K562 (cell line): ENCODE data around the gene TYW5.

ENCODE experiments used
- DPF2 ChIP-seq: fragments of 450-650 bp; IDR thresholded peaks from 2 replicates; pipeline ENCODE4 v1.6.1; 2016
- ESRRA ChIP-seq: fragments of 450-650 bp; IDR thresholded peaks from 2 replicates; pipeline ENCODE4 v1.6.1; 2014; ENCODE audit warnings: low read depth, mild to moderate bottlenecking, moderate library complexity, borderline replicate concordance
- MXI1 ChIP-seq: IDR thresholded peaks from 2 replicates; pipeline ENCODE4 v1.6.1; 2011; ENCODE audit warnings: low read depth, mild to moderate bottlenecking, improper control_type of control experiment, low read length
- NCOA6 ChIP-seq: fragments of 450-650 bp; IDR thresholded peaks from 2 replicates; pipeline ENCODE4 v1.6.1; 2017; ENCODE audit warnings: mild to moderate bottlenecking
- NR4A1 ChIP-seq, 2 experiments: fragments of 250-450 bp in 1 of 2; fragments of 450-650 bp in 1 of 2; sonication (Bioruptor Pico) in 1 of 2; IDR thresholded peaks; 2 replicates each; pipeline versions ENCODE4 v1.4.0 to v1.6.1; 2016 to 2020; ENCODE audit warnings: mild to moderate bottlenecking in 2 of 2, missing compliant biosample characterization in 1 of 2, missing genetic modification characterization in 1 of 2, moderate library complexity in 1 of 2
- RAD21 ChIP-seq, 2 experiments: fragments of 250-450 bp in 1 of 2; fragments of 450-650 bp in 1 of 2; sonication (Bioruptor Pico) in 1 of 2; formaldehyde crosslinking in 1 of 2; IDR thresholded peaks in 1 of 2; conservative IDR thresholded peaks in 1 of 2; 2 replicates each; pipeline versions ENCODE4 v1.4.0 to v1.8.0; 2020 to 2022; ENCODE audit warnings: mild to moderate bottlenecking in 2 of 2, moderate library complexity in 1 of 2
- U2AF2 ChIP-seq: fragments of 200-400 bp; formaldehyde crosslinking; optimal IDR thresholded peaks from 2 replicates; pipeline ENCODE3; 2017; ENCODE audit warnings: low read depth, mild to moderate bottlenecking, low read length
- YY1 ChIP-seq, 3 experiments: IDR thresholded peaks; 2 replicates each; pipeline ENCODE4 v1.6.1; 2011; ENCODE audit warnings: low read length in 2 of 3, mild to moderate bottlenecking in 2 of 3, moderate library complexity in 2 of 3, borderline replicate concordance in 1 of 3, control low read depth in 1 of 3, low read depth in 1 of 3; ENCODE audit not compliant: insufficient read depth in 3 of 3, insufficient replicate concordance in 2 of 3, control insufficient read depth in 1 of 3, insufficient read length in 1 of 3; ENCODE audit errors: extremely low read depth in 1 of 3
- ZFP30 ChIP-seq: fragments of 250-450 bp; sonication (Bioruptor Pico); IDR thresholded peaks from 2 replicates; pipeline ENCODE4 v1.8.0; 2022; ENCODE audit warnings: moderate library complexity, mild to moderate bottlenecking, inconsistent platforms, borderline replicate concordance
- ZNF140 ChIP-seq: fragments of 250-450 bp; sonication (Bioruptor Pico); IDR thresholded peaks from 2 replicates; pipeline ENCODE4 v1.8.0; 2021; ENCODE audit warnings: moderate library complexity, mild to moderate bottlenecking, inconsistent platforms
- ZNF24 ChIP-seq: fragments of 450-650 bp; IDR thresholded peaks from 2 replicates; pipeline ENCODE4 v1.6.1; 2016
- ZNF707 ChIP-seq: fragments of 250-450 bp; sonication (Bioruptor Pico); conservative IDR thresholded peaks from 2 replicates; pipeline ENCODE4 v1.8.0; 2022; ENCODE audit warnings: inconsistent platforms, mild to moderate bottlenecking, moderate library complexity
- TF ChIP-seq, protein P1 (sequence below), 3 experiments: IDR thresholded peaks in 2 of 3; conservative IDR thresholded peaks in 1 of 3; 2 replicates each; pipeline ENCODE4 v1.5.1; 2011 to 2012; ENCODE audit warnings: low read length in 3 of 3, mild to moderate bottlenecking in 3 of 3, control low read depth in 2 of 3, improper control_type of control experiment in 1 of 3, inconsistent platforms in 1 of 3, low read depth in 1 of 3, mixed read lengths in 1 of 3, moderate library complexity in 1 of 3; ENCODE audit not compliant: insufficient read depth in 2 of 3

DNA sequence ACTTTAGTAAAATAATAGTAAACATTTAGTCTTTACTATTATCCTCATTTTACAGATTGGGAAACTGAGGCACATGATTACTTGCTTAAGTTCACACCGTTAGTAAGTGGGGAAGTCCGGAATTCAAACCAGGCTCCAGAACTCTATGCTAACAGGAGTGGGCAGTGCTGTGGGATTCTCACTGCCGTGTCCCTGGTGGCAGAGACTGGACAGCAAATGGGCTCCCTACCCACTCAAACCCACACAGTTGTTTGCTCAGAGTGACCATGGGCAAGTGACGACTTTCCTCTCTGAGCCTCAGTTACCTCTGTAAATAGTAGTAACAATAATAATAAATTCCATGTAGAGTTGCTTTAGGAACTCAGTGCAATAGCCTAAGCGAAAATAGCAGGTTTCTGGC is 24.1 kb upstream of the TYW5 start:
- no peak for TF ChIP-seq RAD21 (CRISPR knock-in tag; conservative IDR thresholded peaks at IDR 0.05 in 1 of 2, IDR thresholded peaks at IDR 0.05 in 1 of 2)
- no peak for TF ChIP-seq ESRRA
- no peak for TF ChIP-seq NR4A1 (CRISPR knock-in tag; IDR thresholded peaks at IDR 0.05)
- TF ChIP-seq NR4A1 (tag; IDR thresholded peaks at IDR 0.05): no peak
- no peak for TF ChIP-seq NCOA6
- no peak for TF ChIP-seq ZNF140 (CRISPR knock-in tag)
- TF ChIP-seq, protein P1, sequence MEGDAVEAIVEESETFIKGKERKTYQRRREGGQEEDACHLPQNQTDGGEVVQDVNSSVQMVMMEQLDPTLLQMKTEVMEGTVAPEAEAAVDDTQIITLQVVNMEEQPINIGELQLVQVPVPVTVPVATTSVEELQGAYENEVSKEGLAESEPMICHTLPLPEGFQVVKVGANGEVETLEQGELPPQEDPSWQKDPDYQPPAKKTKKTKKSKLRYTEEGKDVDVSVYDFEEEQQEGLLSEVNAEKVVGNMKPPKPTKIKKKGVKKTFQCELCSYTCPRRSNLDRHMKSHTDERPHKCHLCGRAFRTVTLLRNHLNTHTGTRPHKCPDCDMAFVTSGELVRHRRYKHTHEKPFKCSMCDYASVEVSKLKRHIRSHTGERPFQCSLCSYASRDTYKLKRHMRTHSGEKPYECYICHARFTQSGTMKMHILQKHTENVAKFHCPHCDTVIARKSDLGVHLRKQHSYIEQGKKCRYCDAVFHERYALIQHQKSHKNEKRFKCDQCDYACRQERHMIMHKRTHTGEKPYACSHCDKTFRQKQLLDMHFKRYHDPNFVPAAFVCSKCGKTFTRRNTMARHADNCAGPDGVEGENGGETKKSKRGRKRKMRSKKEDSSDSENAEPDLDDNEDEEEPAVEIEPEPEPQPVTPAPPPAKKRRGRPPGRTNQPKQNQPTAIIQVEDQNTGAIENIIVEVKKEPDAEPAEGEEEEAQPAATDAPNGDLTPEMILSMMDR (IDR thresholded peaks at IDR 0.05 in 2 of 3, conservative IDR thresholded peaks at IDR 0.05 in 1 of 3; ENCODE audit: insufficient read depth in 2 of 3, low read depth in 1 of 3, low read length in 3 of 3): no peak
- no peak for TF ChIP-seq YY1 (IDR thresholded peaks at IDR 0.05; ENCODE audit: borderline replicate concordance in 1 of 3, control insufficient read depth in 1 of 3, extremely low read depth in 1 of 3, insufficient read depth in 3 of 3, insufficient read length in 1 of 3, insufficient replicate concordance in 2 of 3, low read depth in 1 of 3, low read length in 2 of 3)
- no peak for TF ChIP-seq MXI1
- TF ChIP-seq DPF2: no peak
- TF ChIP-seq ZNF24: no peak
- no peak for TF ChIP-seq U2AF2
- TF ChIP-seq ZNF707 (CRISPR knock-in tag): no peak
- TF ChIP-seq ZFP30 (CRISPR knock-in tag): no peak
